T-helper 17 cell (primary cell): Measurements from ENCODE around the gene ITGB7. TPM values are rescaled to one million over a fixed set of nuclear protein-coding genes. Genes with fewer than 3 reads are reported as not detected.
"Not testable (repeated sequence)": the region's sequence is repeated elsewhere in the genome, so short reads cannot be mapped to it uniquely, and the experiment has no call there.

Experiments used
- ATAC-seq: fragments of 150-1000 bp; cut with Tn5 transposase; 2 replicates; pipeline ENCODE4 v1.10.0; 2021; ENCODE audit warnings: mild to moderate bottlenecking, moderate library complexity
- DNase-seq, 3 donors: peaks; one replicate each; pipeline versions ENCODE4 v3.0.0 to v3.0.0-alpha.2; 2020 to 2021
- H3K9me3 ChIP-seq: one replicate; pipeline ENCODE4 v1.7.0; 2013; ENCODE audit warnings: low read length, mild to moderate bottlenecking; ENCODE audit not compliant: control insufficient read depth, poor library complexity, severe bottlenecking
- H3K27ac Mint-ChIP-seq: one replicate; pipeline ENCODE4 v1.8.0; 2022; ENCODE audit warnings: mild to moderate bottlenecking, moderate library complexity, mixed read lengths
- H3K27me3 Mint-ChIP-seq: one replicate; pipeline ENCODE4 v1.8.0; 2022; ENCODE audit warnings: mixed read lengths
- H3K36me3 Mint-ChIP-seq: one replicate; pipeline ENCODE4 v1.8.0; 2022; ENCODE audit warnings: low read depth, mixed read lengths
- H3K4me1 Mint-ChIP-seq: one replicate; pipeline ENCODE4 v1.8.0; 2022; ENCODE audit warnings: mild to moderate bottlenecking, mixed read lengths
- H3K4me3 Mint-ChIP-seq: one replicate; pipeline ENCODE4 v1.8.0; 2022; ENCODE audit warnings: mild to moderate bottlenecking, moderate library complexity, mixed read lengths
- total RNA-seq, 4 donors: library from RNA in 2 of 4; stranded (reverse) in 2 of 4; gene quantifications; one replicate each; pipeline ENCODE4 v1.2.3 and lab custom pipeline; 2022 to 2026

The ITGB7 gene
- total RNA-seq, 2 donors from 2014 or later, result 306 to 367 TPM

DNA sequence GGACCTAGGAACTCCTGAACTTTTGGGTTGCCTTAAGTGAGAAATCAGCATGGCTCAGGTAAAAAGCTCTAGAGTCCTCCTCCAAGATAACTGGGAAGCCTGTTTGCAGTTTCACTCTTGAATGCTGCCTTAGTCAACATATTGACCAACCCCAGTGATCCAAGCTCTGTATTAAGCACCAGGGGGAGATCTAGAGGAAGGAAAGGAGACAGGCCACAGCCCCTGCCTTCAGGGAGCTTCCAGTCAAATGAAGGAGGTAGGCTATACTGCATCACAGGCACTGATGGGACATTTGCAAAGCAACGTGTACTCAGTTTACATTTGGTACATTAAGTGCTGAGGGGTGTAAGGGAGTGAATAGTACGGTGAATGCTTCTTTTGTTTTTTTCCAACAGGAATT lies 25.1 kb downstream of the ITGB7 start:
- Mint-ChIP-seq H3K27me3 (no peaks in the 10 kb centered on the region), H3K4me1 (peaks cover 44% of the 10 kb centered on the region), H3K27ac (peak overlapping the region; percentile 95), H3K4me3 (peak overlapping the region; percentile 96), H3K36me3 (peaks cover 7% of the 10 kb centered on the region)
- no peaks in the 10 kb centered on the region for H3K9me3 ChIP-seq
- DNase-seq (no peak), ATAC-seq (no peak)

DNA sequence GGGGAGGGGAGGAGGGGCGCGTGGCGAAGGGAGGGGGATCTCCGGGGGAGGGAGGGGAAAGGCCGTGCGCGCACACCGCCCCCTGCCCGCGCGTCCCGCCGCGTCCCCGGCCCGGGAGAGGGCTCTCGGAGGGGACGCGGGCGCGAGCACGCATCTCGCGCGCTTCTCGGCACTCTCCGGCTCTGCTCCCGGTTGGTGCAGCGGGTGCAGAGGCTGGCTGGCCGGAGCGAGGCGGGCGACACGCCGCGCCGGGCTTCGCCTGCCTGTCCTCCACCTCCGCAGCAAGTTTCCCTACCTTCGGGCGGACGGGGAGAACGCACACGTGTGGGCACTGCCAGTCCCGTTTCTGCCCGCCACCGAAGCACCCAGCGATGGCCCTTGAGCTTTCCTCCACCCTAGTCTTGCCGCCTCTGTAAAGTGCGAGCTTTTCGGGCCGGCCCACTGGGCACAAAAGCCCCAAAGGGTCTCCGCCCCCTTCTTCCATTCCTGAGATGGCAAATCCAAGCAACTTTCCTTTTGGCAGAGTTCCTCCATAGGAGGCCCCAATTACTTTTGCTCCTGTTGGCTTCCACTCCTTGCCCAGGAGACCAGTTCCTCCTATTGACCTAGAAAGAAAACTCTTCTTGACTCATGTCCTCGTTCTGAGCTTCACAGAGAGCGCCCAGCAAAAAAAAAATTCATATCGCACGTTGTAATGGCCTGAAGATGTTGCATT lies 26.0 kb downstream of the ITGB7 start:
- Mint-ChIP-seq H3K27ac (peak overlapping the region; percentile 95), H3K36me3 (peaks cover 7% of the 10 kb centered on the region), H3K27me3 (no peaks in the 10 kb centered on the region), H3K4me3 (peak overlapping the region; percentile 96), H3K4me1 (peaks cover 44% of the 10 kb centered on the region)
- peak; percentile 59 to 74 (median 73) for DNase-seq
- H3K9me3 ChIP-seq, result no peaks in the 10 kb centered on the region
- peak; percentile 55 for ATAC-seq

DNA sequence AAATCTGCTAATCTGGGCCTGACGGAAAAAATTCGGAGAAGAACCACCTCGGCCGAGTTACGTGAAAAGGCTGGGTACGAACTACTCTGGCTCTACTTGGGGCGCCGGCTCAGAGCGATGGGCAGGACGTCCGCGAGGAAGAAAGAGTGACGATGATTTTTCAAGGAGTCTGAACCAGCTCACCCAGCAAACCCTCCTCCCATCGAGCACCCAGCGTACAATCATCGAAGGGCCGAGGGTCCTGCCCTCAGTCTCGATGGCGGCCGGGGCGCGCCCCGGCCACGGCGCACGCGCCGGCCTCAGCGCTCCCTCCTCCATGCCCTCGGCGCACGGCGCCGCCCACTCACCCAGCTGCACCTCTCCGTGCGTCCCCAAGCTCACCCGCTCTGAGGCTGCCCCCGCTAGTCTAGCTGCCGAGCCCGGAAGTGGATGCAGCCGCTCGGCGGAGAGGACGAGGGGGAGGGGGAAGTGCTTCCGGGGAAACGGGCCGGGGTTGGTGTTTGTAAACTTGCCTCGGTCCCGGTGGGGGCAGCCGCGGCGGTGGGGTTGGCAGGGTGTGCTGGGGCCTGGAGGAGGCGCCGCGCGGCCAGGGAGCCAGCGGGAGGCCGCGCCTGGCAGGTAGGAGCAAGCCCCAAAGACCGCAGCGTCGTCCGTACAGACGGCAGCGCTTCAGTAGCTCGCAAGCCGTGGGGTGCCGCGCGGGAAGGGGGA lies 26.7 kb downstream of the ITGB7 start, which contains the start of the genes CSAD and ZNF740:
Gene CSAD (minus strand): TSS at position 706 of the 711 bp plus-strand sequence. CDS start 7,455 bp downstream, outside the sequence.
Gene ZNF740 (plus strand): TSS at position 503 of the 711 bp plus-strand sequence. CDS start 1,262 bp downstream, outside the sequence.
- DNase-seq (peak; percentile 93 to 97 (median 97)), ATAC-seq (peak; percentile 96)
- H3K4me1 Mint-ChIP-seq, result peaks cover 44% of the 10 kb centered on the region
- H3K4me3 Mint-ChIP-seq, result peak within 1 kb of the TSS; percentile 96
- no peaks in the 10 kb centered on the region for H3K27me3 Mint-ChIP-seq
- H3K36me3 Mint-ChIP-seq, result peaks cover 4% of the 10 kb centered on the region
- H3K27ac Mint-ChIP-seq, result peak within 1 kb of the TSS; percentile 95
- no peaks in the 10 kb centered on the region for H3K9me3 ChIP-seq

DNA sequence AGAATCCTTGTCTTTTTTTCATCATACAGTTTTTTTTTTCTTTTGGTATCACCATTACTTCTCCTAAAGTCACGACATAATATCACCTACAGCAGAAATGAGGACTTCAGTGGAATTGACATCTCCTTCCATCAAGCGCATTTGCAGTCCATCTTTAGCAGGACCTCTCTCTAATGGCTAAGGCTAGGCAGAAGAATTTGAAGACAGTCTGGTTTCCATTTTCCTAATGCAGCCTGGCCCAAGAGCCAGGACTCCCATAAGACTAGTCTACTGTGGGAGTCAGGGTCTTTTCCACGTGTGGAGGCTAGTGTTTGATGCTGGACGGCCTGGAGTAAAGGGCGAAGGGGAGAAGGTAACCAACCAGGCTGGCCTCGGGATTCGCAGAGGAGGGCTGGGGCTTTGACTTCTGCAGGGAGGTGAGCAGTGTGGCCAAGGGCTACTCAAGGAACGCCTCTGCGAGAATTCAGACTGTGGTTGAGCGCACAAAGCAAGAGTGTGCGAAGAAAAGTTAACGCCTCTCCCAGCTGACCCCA lies 27.3 kb downstream of the ITGB7 start:
- ATAC-seq, result peak; percentile 1
- no peaks in the 10 kb centered on the region for H3K9me3 ChIP-seq
- Mint-ChIP-seq H3K4me3 (peak overlapping the region; percentile 96), H3K27me3 (no peaks in the 10 kb centered on the region), H3K36me3 (peaks cover 4% of the 10 kb centered on the region), H3K4me1 (peaks cover 45% of the 10 kb centered on the region), H3K27ac (peak overlapping the region; percentile 95)
- DNase-seq, result no peak

DNA sequence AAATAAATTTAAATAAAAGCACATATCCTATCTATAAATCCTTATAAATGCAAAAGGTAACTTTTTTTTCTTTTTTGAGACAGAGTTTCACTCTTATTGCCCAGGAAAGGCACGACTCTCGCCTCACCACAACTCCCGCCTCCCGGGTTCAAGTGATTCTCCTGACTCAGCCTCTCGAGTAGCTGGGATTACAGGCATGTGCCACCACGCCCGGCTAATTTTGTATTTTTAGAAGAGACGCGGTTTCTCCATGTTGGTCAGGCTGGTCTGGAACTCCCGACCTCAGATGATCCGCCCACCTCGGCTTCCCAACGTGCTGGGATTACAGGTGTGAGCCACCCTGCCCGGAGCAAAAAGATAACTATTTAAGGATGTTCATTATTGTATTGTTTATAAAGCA lies 28.2 kb downstream of the ITGB7 start:
- not testable (repeated sequence) for H3K36me3 Mint-ChIP-seq, H3K9me3 ChIP-seq, H3K27me3 Mint-ChIP-seq, ATAC-seq, DNase-seq
- peaks cover 40% of the 10 kb centered on the region for H3K4me1 Mint-ChIP-seq
- peak overlapping the region; percentile 95 for H3K27ac Mint-ChIP-seq
- H3K4me3 Mint-ChIP-seq, result peak overlapping the region; percentile 65

DNA sequence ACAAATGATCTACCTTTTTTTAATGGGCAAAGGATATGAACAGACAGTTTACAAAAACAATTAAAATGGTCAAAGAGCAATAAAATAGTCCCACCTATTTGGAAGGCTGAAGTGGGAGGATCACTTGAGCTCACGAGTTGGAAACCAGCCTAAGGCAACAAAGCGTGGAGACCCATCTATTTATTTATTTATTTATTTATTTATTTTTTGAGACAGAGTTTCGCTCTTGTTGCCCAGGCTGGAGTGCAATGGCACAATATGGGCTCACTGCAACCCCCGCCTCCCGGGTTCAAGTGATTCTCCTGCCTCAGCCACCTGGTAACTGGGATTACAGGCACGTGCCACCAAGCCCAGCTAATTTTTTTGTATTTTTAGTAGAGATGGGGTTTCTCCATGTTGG lies 29.6 kb downstream of the ITGB7 start:
- not testable (repeated sequence) for H3K4me3 Mint-ChIP-seq, H3K36me3 Mint-ChIP-seq, H3K27me3 Mint-ChIP-seq, DNase-seq, H3K9me3 ChIP-seq, H3K27ac Mint-ChIP-seq, ATAC-seq
- peaks cover 32% of the 10 kb centered on the region for H3K4me1 Mint-ChIP-seq

DNA sequence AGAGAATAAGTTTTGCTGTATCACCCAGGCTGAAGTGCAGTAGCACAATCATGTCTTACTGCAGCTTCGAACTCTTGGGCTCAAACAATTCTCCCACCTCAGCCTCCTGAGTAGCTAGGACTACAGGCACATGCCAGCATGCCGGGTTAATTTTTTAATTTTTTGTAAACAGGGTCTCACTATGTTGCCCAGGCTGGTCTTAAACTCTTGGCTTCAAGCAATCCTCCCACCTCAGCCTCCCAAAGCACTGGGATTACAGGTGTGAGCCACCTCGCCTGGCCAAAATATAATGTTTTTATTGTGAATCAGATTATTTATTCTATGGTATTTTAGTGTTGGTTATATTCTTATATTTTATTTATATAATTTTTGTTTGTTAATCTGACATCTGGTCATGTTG lies 30.3 kb downstream of the ITGB7 start:
- H3K9me3 ChIP-seq, result no peaks in the 10 kb centered on the region
- peaks cover 2% of the 10 kb centered on the region for H3K36me3 Mint-ChIP-seq
- peaks cover 25% of the 10 kb centered on the region for H3K4me1 Mint-ChIP-seq
- ATAC-seq (no peak), DNase-seq (no peak)
- no peaks in the 10 kb centered on the region for H3K27me3 Mint-ChIP-seq
- no peak overlapping the region for H3K4me3 Mint-ChIP-seq
- no peak overlapping the region for H3K27ac Mint-ChIP-seq

DNA sequence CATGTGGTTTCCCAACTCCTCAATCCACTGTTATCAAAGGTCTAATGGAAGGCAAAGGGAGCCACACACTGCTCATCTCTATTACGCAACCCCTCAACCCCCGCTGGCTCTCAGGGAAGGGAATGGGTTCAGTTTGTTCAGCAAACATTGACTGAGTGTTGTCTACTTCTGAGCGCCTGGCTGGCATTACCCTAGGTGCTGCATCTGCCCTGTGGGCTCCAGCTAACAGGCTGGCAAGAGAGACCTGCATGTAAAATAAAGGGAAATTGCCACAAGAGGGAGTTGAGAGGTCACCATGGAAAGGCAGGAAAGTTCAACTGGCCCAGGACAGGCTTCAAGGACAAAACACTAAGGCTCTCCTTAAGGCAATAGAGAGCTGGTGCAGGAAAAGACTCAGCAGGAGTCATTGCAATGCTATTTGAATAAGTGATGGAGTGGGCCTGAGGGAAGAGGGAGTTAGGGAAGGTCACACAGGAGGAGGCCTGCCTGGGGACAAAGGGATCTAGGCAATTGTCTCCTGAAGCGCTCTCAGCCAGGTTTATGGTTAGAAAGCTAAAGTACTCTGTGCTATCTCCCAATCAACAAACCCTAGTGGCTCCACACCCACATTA lies 32.1 kb downstream of the ITGB7 start:
- Mint-ChIP-seq H3K27me3 (no peaks in the 10 kb centered on the region), H3K4me3 (no peak overlapping the region), H3K36me3 (peaks cover 7% of the 10 kb centered on the region), H3K27ac (peak overlapping the region; percentile 8), H3K4me1 (peaks cover 14% of the 10 kb centered on the region)
- no peak for DNase-seq
- H3K9me3 ChIP-seq, result no peaks in the 10 kb centered on the region
- no peak for ATAC-seq

DNA sequence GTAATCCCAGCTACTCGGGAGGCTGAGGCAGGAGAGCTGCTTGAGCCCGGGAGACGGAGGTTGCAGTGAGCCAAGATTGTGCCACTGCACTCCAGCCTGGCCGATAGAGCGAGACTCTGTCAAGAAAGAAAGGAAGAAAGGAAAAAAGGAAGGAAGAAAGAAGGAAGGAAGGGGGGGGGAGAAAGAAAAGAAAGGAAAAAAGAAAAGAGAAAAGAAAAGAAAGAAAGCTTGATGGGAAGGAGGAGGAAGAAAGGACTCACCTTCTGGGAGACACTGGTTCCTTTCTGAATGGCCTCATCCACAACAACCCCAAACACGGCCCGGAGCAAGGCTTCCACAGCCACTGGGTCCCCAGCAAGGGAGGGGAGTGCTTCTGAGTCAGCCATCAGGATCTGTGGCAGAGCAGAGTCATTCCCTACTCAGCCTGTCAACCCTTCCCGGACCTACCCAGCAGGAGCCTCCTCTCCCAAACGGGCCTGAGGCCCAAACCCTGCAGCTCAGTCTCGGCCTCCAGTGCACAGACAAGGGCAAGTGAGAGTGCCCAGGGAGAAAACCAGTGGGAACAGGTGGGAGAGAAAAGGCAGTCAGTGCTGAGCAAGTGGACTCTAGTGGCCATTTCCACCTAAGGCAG lies 33.9 kb downstream of the ITGB7 start:
- DNase-seq, result no peak

DNA sequence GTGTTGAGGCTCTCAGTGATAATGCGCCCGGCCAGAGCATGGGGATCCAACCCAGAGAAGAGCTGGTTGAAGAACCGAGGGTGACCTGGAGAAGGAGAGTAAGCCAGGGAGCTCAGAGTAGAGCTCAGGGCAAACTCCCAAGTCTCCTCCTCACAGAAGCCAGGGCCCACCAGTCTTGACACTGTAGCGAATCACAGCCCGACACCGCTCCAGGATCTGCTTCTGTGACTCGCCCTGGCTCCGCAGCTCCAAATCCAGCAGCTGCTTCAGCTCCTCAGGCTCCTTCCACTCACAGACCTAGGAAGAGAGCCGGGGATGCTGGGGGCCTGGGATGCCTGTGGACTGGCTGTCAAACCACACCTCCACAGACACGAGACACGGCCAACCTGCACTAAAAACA lies 34.7 kb downstream of the ITGB7 start:
- peaks cover 7% of the 10 kb centered on the region for H3K36me3 Mint-ChIP-seq
- no peaks in the 10 kb centered on the region for H3K27me3 Mint-ChIP-seq
- DNase-seq (no peak), ATAC-seq (no peak)
- H3K27ac Mint-ChIP-seq, result peak overlapping the region; percentile 74
- H3K4me1 Mint-ChIP-seq, result peaks cover 5% of the 10 kb centered on the region
- no peak overlapping the region for H3K4me3 Mint-ChIP-seq
- H3K9me3 ChIP-seq, result no peaks in the 10 kb centered on the region

More for the DNA sequence above, 33.9 kb downstream of the ITGB7 start:
- Mint-ChIP-seq H3K4me3 (no peak overlapping the region), H3K36me3 (peaks cover 7% of the 10 kb centered on the region), H3K27me3 (no peaks in the 10 kb centered on the region), H3K4me1 (peaks cover 5% of the 10 kb centered on the region), H3K27ac (no peak overlapping the region)
- H3K9me3 ChIP-seq, result no peaks in the 10 kb centered on the region
- ATAC-seq, result no peak

DNA sequence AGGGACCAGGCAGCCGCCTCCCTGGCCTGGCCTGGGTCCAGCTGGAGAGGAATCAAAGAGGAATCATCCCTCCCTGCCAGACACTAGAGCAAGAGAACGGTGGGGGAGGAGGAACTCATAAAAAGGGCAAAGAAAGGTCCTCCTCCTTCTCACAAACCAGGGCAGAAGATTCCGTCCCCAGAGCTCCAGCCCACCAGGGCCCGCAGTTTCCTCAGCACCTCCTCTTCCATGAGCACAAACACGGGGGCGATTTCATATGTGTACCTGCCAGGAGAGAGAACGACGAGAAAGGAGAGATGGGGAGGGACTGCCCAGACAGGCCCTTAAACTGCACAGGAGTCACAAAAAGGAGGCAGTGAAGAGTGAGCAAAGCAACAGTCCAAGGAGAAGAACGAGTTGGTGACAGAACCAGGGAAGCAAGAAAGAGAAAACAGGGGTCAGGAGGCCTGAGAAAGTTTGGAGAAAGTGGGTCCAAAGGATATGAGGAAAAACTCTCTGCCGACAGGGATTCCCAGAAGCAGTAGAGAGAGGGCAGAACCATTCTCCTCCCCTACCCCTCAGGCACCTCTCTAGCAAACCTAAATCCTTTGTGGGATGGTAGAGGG lies 35.2 kb downstream of the ITGB7 start:
- Mint-ChIP-seq H3K27ac (peak overlapping the region; percentile 74), H3K27me3 (no peaks in the 10 kb centered on the region), H3K4me1 (peaks cover 5% of the 10 kb centered on the region), H3K4me3 (no peak overlapping the region), H3K36me3 (peaks cover 7% of the 10 kb centered on the region)
- no peak for DNase-seq
- no peaks in the 10 kb centered on the region for H3K9me3 ChIP-seq
- ATAC-seq, result no peak

DNA sequence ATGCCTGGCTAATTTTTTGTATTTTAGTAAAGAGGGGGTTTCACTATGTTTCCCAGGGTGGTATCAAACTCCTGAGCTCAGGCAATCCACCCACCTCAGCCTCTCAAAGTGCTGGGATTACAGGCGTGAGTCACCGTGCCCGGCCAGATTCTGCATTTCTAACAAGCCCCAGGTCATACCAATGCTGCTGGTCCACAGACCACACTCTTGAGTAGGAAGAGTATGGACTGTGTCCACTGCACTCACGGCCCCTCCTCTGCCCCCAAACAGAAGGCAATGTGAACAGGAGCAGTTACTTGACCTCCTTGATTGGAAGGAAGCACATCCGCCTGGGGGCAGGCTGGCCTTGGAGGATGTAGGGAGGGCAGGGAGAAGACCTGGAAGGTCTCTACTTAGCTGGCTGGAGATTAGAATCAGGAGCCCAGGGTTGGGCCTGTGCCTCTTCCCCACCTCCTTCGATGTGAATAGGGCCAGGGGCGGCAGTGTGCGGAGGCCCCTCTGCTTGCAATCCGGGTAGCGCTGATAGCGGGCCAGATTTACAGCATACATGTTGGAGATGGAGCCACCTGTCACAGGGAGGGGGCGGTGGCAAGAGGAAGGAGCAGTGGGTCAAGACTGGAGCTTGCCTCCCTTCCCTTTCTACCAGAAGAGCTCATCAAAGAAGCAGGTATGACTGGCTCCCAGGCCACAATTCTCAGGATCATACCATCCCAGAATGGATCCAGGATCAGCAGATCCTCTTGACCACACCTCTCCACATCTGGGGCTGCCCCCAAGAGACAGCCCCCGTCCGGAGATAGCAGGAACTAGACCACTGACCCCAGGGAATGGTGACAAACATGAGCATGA lies 36.0 kb downstream of the ITGB7 start:
- H3K36me3 Mint-ChIP-seq, result peaks cover 7% of the 10 kb centered on the region

More for the DNA sequence above, 36.0 kb downstream of the ITGB7 start:
- DNase-seq (no peak), ATAC-seq (no peak)
- Mint-ChIP-seq H3K4me1 (peaks cover 5% of the 10 kb centered on the region), H3K27me3 (no peaks in the 10 kb centered on the region), H3K4me3 (no peak overlapping the region), H3K27ac (peak overlapping the region; percentile 74)
- no peaks in the 10 kb centered on the region for H3K9me3 ChIP-seq
